Endothelial cell of hepatic sinusoid (primary cell): ENCODE data around the gene ANKH.

Source experiments
- in situ Hi-C: cut with HindIII; loops from 2 replicates; pipeline ENCODE4 v1.10.0; 2017; ENCODE audit warnings: low sequenced_read_pairs

ANKH gene

GRCh38 chr5:14700478-14701436 is 170.8 kb downstream of the ANKH start:
- in situ Hi-C loops: no loop called here

- in situ Hi-C loops: no loop called here
Observed at GRCh38 chr5:14699807-14700400, 171.7 kb downstream of the ANKH start.

- in situ Hi-C loops: no loop called here
Observed at GRCh38 chr5:14699159-14699558, 172.4 kb downstream of the ANKH start.

- in situ Hi-C loops: no loop called here
Observed at GRCh38 chr5:14698495-14698894, 173.1 kb downstream of the ANKH start.

- in situ Hi-C loops: no loop called here
Observed at GRCh38 chr5:14696851-14697250, 174.7 kb downstream of the ANKH start.

- in situ Hi-C loops: no loop called here
Observed at GRCh38 chr5:14696057-14696456, 175.5 kb downstream of the ANKH start.

- in situ Hi-C loops: no loop called here
Observed at GRCh38 chr5:14695152-14695551, 176.4 kb downstream of the ANKH start.

GRCh38 chr5:14693070-14693469 is 178.5 kb downstream of the ANKH start:
- in situ Hi-C loops: no loop called here

GRCh38 chr5:14687023-14687665 is 184.4 kb downstream of the ANKH start:
- in situ Hi-C loops: no loop called here

- in situ Hi-C loops: no loop called here
Observed at GRCh38 chr5:14686517-14686916, 185.1 kb downstream of the ANKH start.

- in situ Hi-C loops: no loop called here
Observed at GRCh38 chr5:14685757-14686156, 185.8 kb downstream of the ANKH start.

GRCh38 chr5:14684757-14685156 is 186.8 kb downstream of the ANKH start:
- in situ Hi-C loops: no loop called here

- in situ Hi-C loops: no loop called here
Observed at GRCh38 chr5:14683906-14684455, 187.6 kb downstream of the ANKH start.

- in situ Hi-C loops: no loop called here
Observed at GRCh38 chr5:14681236-14681752, 190.3 kb downstream of the ANKH start.

- in situ Hi-C loops: no loop called here
Observed at GRCh38 chr5:14679595-14679994, 192.0 kb downstream of the ANKH start.

GRCh38 chr5:14678773-14679334 is 192.7 kb downstream of the ANKH start:
- in situ Hi-C loops: no loop called here

GRCh38 chr5:14676320-14676719 is 195.3 kb downstream of the ANKH start:
- in situ Hi-C loops: no loop called here

- in situ Hi-C loops: no loop called here
Observed at GRCh38 chr5:14675865-14676300, 195.7 kb downstream of the ANKH start.

GRCh38 chr5:14674983-14675854 is 196.4 kb downstream of the ANKH start:
- in situ Hi-C loops: no loop called here

GRCh38 chr5:14673443-14673842 is 198.1 kb downstream of the ANKH start:
- in situ Hi-C loops: no loop called here
